GM19438 (cell line): ENCODE results near the gene SLC35B2.

Experiments
- ATAC-seq: cut with Tn5 transposase; IDR thresholded peaks from one replicate; pipeline ENCODE4 v1.9.1; 2021; ENCODE audit warnings: low read depth; ENCODE audit not compliant: unreplicated experiment

SLC35B2 gene

GRCh38 chr6:44255105-44255808 lies 2.1 kb downstream of the SLC35B2 start:
- no peak for ATAC-seq

GRCh38 chr6:44254191-44255104 lies 2.9 kb downstream of the SLC35B2 start:
- no peak for ATAC-seq

- no peak for ATAC-seq
Measured at GRCh38 chr6:44253307-44254101, 3.8 kb downstream of the SLC35B2 start.

- ATAC-seq = no peak
Measured at GRCh38 chr6:44251576-44252524, 5.5 kb downstream of the SLC35B2 start.

GRCh38 chr6:44250718-44251123 lies 6.6 kb downstream of the SLC35B2 start:
- no peak for ATAC-seq

- ATAC-seq = no peak
Measured at GRCh38 chr6:44250067-44250717, 7.1 kb downstream of the SLC35B2 start.

GRCh38 chr6:44249082-44249748 lies 8.1 kb downstream of the SLC35B2 start:
- no peak for ATAC-seq

- no peak for ATAC-seq
Measured at GRCh38 chr6:44248579-44248978, 8.7 kb downstream of the SLC35B2 start.

GRCh38 chr6:44247338-44248302 lies 9.7 kb downstream of the SLC35B2 start:
- ATAC-seq = peak; percentile 30

GRCh38 chr6:44246663-44247337 lies 10.5 kb downstream of the SLC35B2 start, which contains the start of gene HSP90AB1:
Gene HSP90AB1 (plus strand): TSS chr6:44247101. CDS start chr6:44248630, 1,529 bp downstream.
- ATAC-seq = peak; percentile 53

- peak; percentile 56 for ATAC-seq
Measured at GRCh38 chr6:44245912-44246662, 11.2 kb downstream of the SLC35B2 start.

GRCh38 chr6:44245391-44245911 lies 11.9 kb downstream of the SLC35B2 start:
- no peak for ATAC-seq

GRCh38 chr6:44243345-44243744 lies 14.0 kb downstream of the SLC35B2 start:
- ATAC-seq = no peak

GRCh38 chr6:44238687-44239350 lies 18.5 kb downstream of the SLC35B2 start:
- no peak for ATAC-seq

- ATAC-seq = peak; percentile 83
Measured at GRCh38 chr6:44237813-44238433, 19.4 kb downstream of the SLC35B2 start.
